ENCODE measurements around the gene INSR. TPM values are rescaled to one million over a fixed set of nuclear protein-coding genes. Genes with fewer than 3 reads are reported as not detected.
"Not testable (repeated sequence)": the region's sequence is repeated elsewhere in the genome, so short reads cannot be mapped to it uniquely, and the experiment has no call there.

The INSR gene
- total and polyA plus RNA-seq, 4 donors = 4.8 to 106 (median 39.5) TPM

- H3K9me3 ChIP-seq (ENCODE audit: control insufficient read depth, low read length) = no peaks in the 10 kb centered on the region
- DNase-seq = no peak
- 14 to 16% methylated on average over 9 of the region's 9 CpGs for WGBS, 2 donors
- H3K36me3 ChIP-seq (ENCODE audit: control insufficient read depth in 1 of 2, insufficient read depth in 2 of 2, low read length in 1 of 2) = no peaks in the 10 kb centered on the region
- intact Hi-C loops (cut with DNase I) = loop anchor here (2.0 to 5.0 kb wide), 2 partner anchors 44 to 85 kb away; no protein-coding TSS in a partner anchor
- H3K4me3 ChIP-seq (ENCODE audit: low read length in 2 of 2) = no peak overlapping the region
- peaks cover 0 to 3% of the 10 kb centered on the region in 2 donors for H3K4me1 ChIP-seq (ENCODE audit: control insufficient read depth in 1 of 2, insufficient read depth in 2 of 2, low read length in 2 of 2)
- no peaks in the 10 kb centered on the region for H3K27me3 ChIP-seq (ENCODE audit: control insufficient read depth in 1 of 2, insufficient read depth in 2 of 2, low read length in 1 of 2)
- peak overlapping the region; percentile 87 to 100 for H3K27ac ChIP-seq (ENCODE audit: low read depth in 1 of 2, low read length in 2 of 2)
- peak; percentile 87 for ATAC-seq (ENCODE audit: low FRiP score)
Measured at GRCh38 chr19:7242601-7243258, 51.5 kb downstream of the INSR start.

GRCh38 chr19:7238051-7238450 lies 56.2 kb downstream of the INSR start:
- H3K36me3 ChIP-seq (ENCODE audit: control insufficient read depth in 1 of 2, insufficient read depth in 2 of 2, low read length in 1 of 2) = no peaks in the 10 kb centered on the region
- ATAC-seq (ENCODE audit: low FRiP score) = no peak
- H3K4me1 ChIP-seq (ENCODE audit: control insufficient read depth in 1 of 2, insufficient read depth in 2 of 2, low read length in 2 of 2) = peaks cover 0 to 3% of the 10 kb centered on the region in 2 donors
- H3K4me3 ChIP-seq (ENCODE audit: low read length in 2 of 2) = no peak overlapping the region
- H3K9me3 ChIP-seq (ENCODE audit: control insufficient read depth, low read length) = no peaks in the 10 kb centered on the region
- intact Hi-C loops (cut with DNase I) = loop anchor here in 1 of 2 donors (10.0 kb wide), 1 partner anchor 57 kb away; the partner anchor contains the start of gene INSR
- no peaks in the 10 kb centered on the region for H3K27me3 ChIP-seq (ENCODE audit: control insufficient read depth in 1 of 2, insufficient read depth in 2 of 2, low read length in 1 of 2)
- WGBS, 2 donors = 21 to 25% methylated on average over 4 of the region's 4 CpGs
- DNase-seq = no peak
- H3K27ac ChIP-seq (ENCODE audit: low read depth in 1 of 2, low read length in 2 of 2) = peak overlapping the region in 1 of 2 donors; percentile 49

GRCh38 chr19:7236153-7236552 lies 58.1 kb downstream of the INSR start:
- DNase-seq = no peak
- H3K4me1 ChIP-seq (ENCODE audit: control insufficient read depth in 1 of 2, insufficient read depth in 2 of 2, low read length in 2 of 2) = peaks cover 0 to 3% of the 10 kb centered on the region in 2 donors
- no peaks in the 10 kb centered on the region for H3K9me3 ChIP-seq (ENCODE audit: control insufficient read depth, low read length)
- H3K27me3 ChIP-seq (ENCODE audit: control insufficient read depth in 1 of 2, insufficient read depth in 2 of 2, low read length in 1 of 2) = no peaks in the 10 kb centered on the region
- no peak overlapping the region for H3K27ac ChIP-seq (ENCODE audit: low read depth in 1 of 2, low read length in 2 of 2)
- no peak overlapping the region for H3K4me3 ChIP-seq (ENCODE audit: low read length in 2 of 2)
- 73 to 75% methylated on average over 5 of the region's 5 CpGs for WGBS, 2 donors
- H3K36me3 ChIP-seq (ENCODE audit: control insufficient read depth in 1 of 2, insufficient read depth in 2 of 2, low read length in 1 of 2) = no peaks in the 10 kb centered on the region
- intact Hi-C loops (cut with DNase I) = loop anchor here in 1 of 2 donors (10.0 kb wide), 1 partner anchor 59 kb away; the partner anchor contains the start of gene INSR
- no peak for ATAC-seq (ENCODE audit: low FRiP score)

- 4 to 12% methylated on average over 9 of the region's 9 CpGs for WGBS, 2 donors
- peak overlapping the region in 1 of 2 donors; percentile 61 for H3K27ac ChIP-seq (ENCODE audit: low read depth in 1 of 2, low read length in 2 of 2)
Measured at GRCh38 chr19:7230826-7231225, 63.4 kb downstream of the INSR start.

GRCh38 chr19:7229735-7230134 lies 64.5 kb downstream of the INSR start:
- Histone ChIP-seq H3K4me3 (ENCODE audit: low read length in 2 of 2) (no peak overlapping the region), H3K27ac (ENCODE audit: low read depth in 1 of 2, low read length in 2 of 2) (no peak overlapping the region), H3K4me1 (ENCODE audit: control insufficient read depth in 1 of 2, insufficient read depth in 2 of 2, low read length in 2 of 2) (peaks cover 0 to 3% of the 10 kb centered on the region in 2 donors), H3K9me3 (ENCODE audit: control insufficient read depth, low read length) (no peaks in the 10 kb centered on the region), H3K27me3 (ENCODE audit: control insufficient read depth in 1 of 2, insufficient read depth in 2 of 2, low read length in 1 of 2) (no peaks in the 10 kb centered on the region), H3K36me3 (ENCODE audit: control insufficient read depth in 1 of 2, insufficient read depth in 2 of 2, low read length in 1 of 2) (no peaks in the 10 kb centered on the region)
- DNase-seq (no peak), ATAC-seq (ENCODE audit: low FRiP score) (no peak)
- intact Hi-C loops (cut with DNase I) = loop anchor here in 1 of 2 donors (10.0 kb wide), 1 partner anchor 65 kb away; the partner anchor contains the start of gene INSR
- 95 to 98% methylated on average over 5 of the region's 5 CpGs for WGBS, 2 donors

More at GRCh38 chr19:7230826-7231225, 63.4 kb downstream of the INSR start:
- Histone ChIP-seq H3K27me3 (ENCODE audit: control insufficient read depth in 1 of 2, insufficient read depth in 2 of 2, low read length in 1 of 2) (no peaks in the 10 kb centered on the region), H3K4me3 (ENCODE audit: low read length in 2 of 2) (no peak overlapping the region), H3K9me3 (ENCODE audit: control insufficient read depth, low read length) (no peaks in the 10 kb centered on the region), H3K4me1 (ENCODE audit: control insufficient read depth in 1 of 2, insufficient read depth in 2 of 2, low read length in 2 of 2) (peaks cover 0 to 3% of the 10 kb centered on the region in 2 donors), H3K36me3 (ENCODE audit: control insufficient read depth in 1 of 2, insufficient read depth in 2 of 2, low read length in 1 of 2) (no peaks in the 10 kb centered on the region)
- intact Hi-C loops (cut with DNase I) = loop anchor here in 1 of 2 donors (10.0 kb wide), 1 partner anchor 64 kb away; the partner anchor contains the start of gene INSR
- ATAC-seq (ENCODE audit: low FRiP score) (peak; percentile 85), DNase-seq (peak; percentile 80 to 81)

- no peaks in the 10 kb centered on the region for H3K27me3 ChIP-seq (ENCODE audit: control insufficient read depth in 1 of 2, insufficient read depth in 2 of 2, low read length in 1 of 2)
- peaks cover 0 to 3% of the 10 kb centered on the region in 2 donors for H3K4me1 ChIP-seq (ENCODE audit: control insufficient read depth in 1 of 2, insufficient read depth in 2 of 2, low read length in 2 of 2)
Measured at GRCh38 chr19:7228935-7229541, 65.2 kb downstream of the INSR start.

GRCh38 chr19:7227735-7228134 lies 66.5 kb downstream of the INSR start:
- H3K27me3 ChIP-seq (ENCODE audit: control insufficient read depth in 1 of 2, insufficient read depth in 2 of 2, low read length in 1 of 2) = no peaks in the 10 kb centered on the region
- DNase-seq = no peak
- no peaks in the 10 kb centered on the region for H3K36me3 ChIP-seq (ENCODE audit: control insufficient read depth in 1 of 2, insufficient read depth in 2 of 2, low read length in 1 of 2)
- peaks cover 0 to 3% of the 10 kb centered on the region in 2 donors for H3K4me1 ChIP-seq (ENCODE audit: control insufficient read depth in 1 of 2, insufficient read depth in 2 of 2, low read length in 2 of 2)
- WGBS, 2 donors = 86 to 87% methylated on average over 6 of the region's 6 CpGs
- intact Hi-C loops (cut with DNase I) = no loop called here
- H3K9me3 ChIP-seq (ENCODE audit: control insufficient read depth, low read length) = no peaks in the 10 kb centered on the region
- no peak overlapping the region for H3K27ac ChIP-seq (ENCODE audit: low read depth in 1 of 2, low read length in 2 of 2)
- ATAC-seq (ENCODE audit: low FRiP score) = no peak
- no peak overlapping the region for H3K4me3 ChIP-seq (ENCODE audit: low read length in 2 of 2)

More at GRCh38 chr19:7228935-7229541, 65.2 kb downstream of the INSR start:
- Histone ChIP-seq H3K27ac (ENCODE audit: low read depth in 1 of 2, low read length in 2 of 2) (no peak overlapping the region), H3K4me3 (ENCODE audit: low read length in 2 of 2) (no peak overlapping the region), H3K36me3 (ENCODE audit: control insufficient read depth in 1 of 2, insufficient read depth in 2 of 2, low read length in 1 of 2) (no peaks in the 10 kb centered on the region), H3K9me3 (ENCODE audit: control insufficient read depth, low read length) (no peaks in the 10 kb centered on the region)
- ATAC-seq (ENCODE audit: low FRiP score) = no peak
- no peak for DNase-seq
- intact Hi-C loops (cut with DNase I) = no loop called here
- 71 to 84% methylated on average over 1 of the region's 1 CpG for WGBS, 2 donors

- H3K4me3 ChIP-seq (ENCODE audit: low read length in 2 of 2); H3K36me3 ChIP-seq (ENCODE audit: control insufficient read depth in 1 of 2, insufficient read depth in 2 of 2, low read length in 1 of 2); DNase-seq; H3K27me3 ChIP-seq (ENCODE audit: control insufficient read depth in 1 of 2, insufficient read depth in 2 of 2, low read length in 1 of 2); H3K9me3 ChIP-seq (ENCODE audit: control insufficient read depth, low read length); ATAC-seq (ENCODE audit: low FRiP score); H3K27ac ChIP-seq (ENCODE audit: low read depth in 1 of 2, low read length in 2 of 2); intact Hi-C loops (cut with DNase I); H3K4me1 ChIP-seq (ENCODE audit: control insufficient read depth in 1 of 2, insufficient read depth in 2 of 2, low read length in 2 of 2): not testable (repeated sequence)
- 85 to 90% methylated on average over 5 of the region's 5 CpGs for WGBS, 2 donors
Measured at GRCh38 chr19:7227149-7227548, 67.1 kb downstream of the INSR start.

Measured in aorta (tissue), 5 donors.